Calu3 (cell line): ENCODE results near the gene SLCO2A1. TPM values are rescaled to one million over a fixed set of nuclear protein-coding genes. Genes with fewer than 3 reads are reported as not detected.

Source experiments
- BruUV-seq: library from RNA; stranded (reverse); fragments of 400-500 nt; replicated peaks from 2 replicates; lab custom pipeline; 2021; lab: Mats Ljungman, UMichigan
- CTCF ChIA-PET: fragments of 300-600 bp; sonication (Branson Sonifier 250); formaldehyde crosslinking; loops from one replicate; lab custom pipeline; 2022; ENCODE audit warnings: antibody characterized with exemption; lab: Charles Lee
- DNase-seq: peaks from one replicate; pipeline ENCODE4 v3.0.0; 2022
- H3K27ac Mint-ChIP-seq: one replicate; pipeline ENCODE4 v1.8.0; 2022; ENCODE audit warnings: mixed read lengths; ENCODE audit not compliant: unreplicated experiment
- H3K27me3 Mint-ChIP-seq: one replicate; pipeline ENCODE4 v1.8.0; 2022; ENCODE audit warnings: mixed read lengths; ENCODE audit not compliant: unreplicated experiment
- H3K36me3 Mint-ChIP-seq: one replicate; pipeline ENCODE4 v1.8.0; 2022; ENCODE audit warnings: mild to moderate bottlenecking, moderate library complexity, mixed read lengths; ENCODE audit not compliant: insufficient read depth, unreplicated experiment
- H3K4me1 Mint-ChIP-seq: one replicate; pipeline ENCODE4 v1.8.0; 2022; ENCODE audit warnings: mild to moderate bottlenecking, low read depth, mixed read lengths; ENCODE audit not compliant: unreplicated experiment
- H3K4me3 Mint-ChIP-seq: one replicate; pipeline ENCODE4 v1.8.0; 2022; ENCODE audit warnings: mild to moderate bottlenecking, low read depth, moderate library complexity, mixed read lengths; ENCODE audit not compliant: unreplicated experiment
- H3K9me3 Mint-ChIP-seq: one replicate; pipeline ENCODE4 v1.8.0; 2022; ENCODE audit warnings: low read depth, mixed read lengths; ENCODE audit not compliant: unreplicated experiment
- intact Hi-C: fragments of 100-400 bp; cut with micrococcal nuclease; formaldehyde crosslinking; loops from one replicate; pipeline ENCODE4 v1.10.0; 2022; ENCODE audit not compliant: unreplicated experiment
- total RNA-seq: library from RNA; stranded (reverse); gene quantifications from 2 replicates; pipeline ENCODE4 v1.2.3, GENCODE V29; 2022
- TF ChIP-seq, protein P1 (sequence below): fragments of 200-600 bp; IDR thresholded peaks from one replicate; pipeline ENCODE4 v1.8.0; 2022; ENCODE audit warnings: antibody characterized with exemption; ENCODE audit not compliant: unreplicated experiment

Gene SLCO2A1
- total RNA-seq, 1 experiment from 2014 or later = not detected

DNA sequence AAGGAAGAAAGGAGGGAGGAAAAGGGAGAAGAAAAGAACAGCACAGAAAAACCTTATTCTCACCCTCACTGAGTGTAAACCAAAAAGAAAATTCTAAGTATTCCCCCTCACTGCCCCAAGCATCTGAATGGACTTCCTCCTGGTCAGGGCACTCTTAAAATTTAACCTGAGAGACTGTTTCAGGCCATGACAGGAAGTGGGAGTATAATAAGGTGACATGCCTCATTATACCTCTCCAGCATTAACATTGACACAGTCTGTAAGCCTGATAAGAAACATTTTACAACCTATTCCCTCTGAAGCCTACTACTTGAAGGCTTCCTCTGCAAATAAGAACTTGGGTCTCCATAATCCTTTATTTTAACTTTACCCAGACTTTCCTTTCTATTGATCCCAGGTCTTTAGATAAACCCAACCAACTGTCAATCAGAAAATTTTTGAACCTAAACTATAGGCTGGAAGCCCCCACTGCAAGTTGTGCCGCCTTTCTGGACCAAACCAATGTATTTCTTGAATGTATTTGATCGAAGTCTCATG lies 41.7 kb downstream of the SLCO2A1 start:
- DNase-seq = no peak
- Mint-ChIP-seq H3K4me1 (peaks cover 36% of the 10 kb centered on the region), H3K36me3 (no peaks in the 10 kb centered on the region), H3K27me3 (peaks cover 81% of the 10 kb centered on the region), H3K4me3 (no peak overlapping the region), H3K9me3 (no peaks in the 10 kb centered on the region), H3K27ac (no peak overlapping the region)
- CTCF ChIA-PET = no interaction called here
- BruUV-seq = no TSS peak
- TF ChIP-seq, protein P1, sequence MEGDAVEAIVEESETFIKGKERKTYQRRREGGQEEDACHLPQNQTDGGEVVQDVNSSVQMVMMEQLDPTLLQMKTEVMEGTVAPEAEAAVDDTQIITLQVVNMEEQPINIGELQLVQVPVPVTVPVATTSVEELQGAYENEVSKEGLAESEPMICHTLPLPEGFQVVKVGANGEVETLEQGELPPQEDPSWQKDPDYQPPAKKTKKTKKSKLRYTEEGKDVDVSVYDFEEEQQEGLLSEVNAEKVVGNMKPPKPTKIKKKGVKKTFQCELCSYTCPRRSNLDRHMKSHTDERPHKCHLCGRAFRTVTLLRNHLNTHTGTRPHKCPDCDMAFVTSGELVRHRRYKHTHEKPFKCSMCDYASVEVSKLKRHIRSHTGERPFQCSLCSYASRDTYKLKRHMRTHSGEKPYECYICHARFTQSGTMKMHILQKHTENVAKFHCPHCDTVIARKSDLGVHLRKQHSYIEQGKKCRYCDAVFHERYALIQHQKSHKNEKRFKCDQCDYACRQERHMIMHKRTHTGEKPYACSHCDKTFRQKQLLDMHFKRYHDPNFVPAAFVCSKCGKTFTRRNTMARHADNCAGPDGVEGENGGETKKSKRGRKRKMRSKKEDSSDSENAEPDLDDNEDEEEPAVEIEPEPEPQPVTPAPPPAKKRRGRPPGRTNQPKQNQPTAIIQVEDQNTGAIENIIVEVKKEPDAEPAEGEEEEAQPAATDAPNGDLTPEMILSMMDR = no peak
- intact Hi-C loops = loop anchor here (5.0 kb wide), 1 partner anchor 46 kb away; no protein-coding TSS in a partner anchor

DNA sequence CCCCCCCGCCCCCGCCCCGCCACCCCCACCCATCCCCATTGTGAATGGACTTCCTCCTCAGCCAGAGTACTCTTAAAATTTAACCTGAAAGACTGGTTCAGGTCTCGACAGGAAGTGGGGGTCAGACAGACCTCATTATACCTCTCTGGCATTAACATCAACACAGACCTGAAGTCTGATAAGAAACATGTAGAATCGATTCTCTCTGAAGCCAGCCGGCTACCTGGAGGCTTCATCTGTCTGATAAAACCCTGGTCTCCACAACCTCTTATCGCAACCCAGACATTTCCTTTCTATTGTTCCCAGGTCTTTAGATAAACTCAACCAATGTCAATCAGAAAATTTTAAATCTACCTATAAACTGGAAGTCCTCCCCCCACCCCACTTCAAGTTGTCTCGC lies 42.6 kb downstream of the SLCO2A1 start:
- no peak overlapping the region for H3K27ac Mint-ChIP-seq
- peaks cover 85% of the 10 kb centered on the region for H3K27me3 Mint-ChIP-seq
- no peak overlapping the region for H3K4me3 Mint-ChIP-seq
- H3K4me1 Mint-ChIP-seq = peaks cover 36% of the 10 kb centered on the region
- intact Hi-C loops = loop anchor here (5.0 kb wide), 1 partner anchor 45 kb away; no protein-coding TSS in a partner anchor
- DNase-seq = peak; percentile 29
- H3K36me3 Mint-ChIP-seq = no peaks in the 10 kb centered on the region
- TF ChIP-seq, protein P1 = no peak
- BruUV-seq = no TSS peak
- H3K9me3 Mint-ChIP-seq = no peaks in the 10 kb centered on the region
- CTCF ChIA-PET = no interaction called here

DNA sequence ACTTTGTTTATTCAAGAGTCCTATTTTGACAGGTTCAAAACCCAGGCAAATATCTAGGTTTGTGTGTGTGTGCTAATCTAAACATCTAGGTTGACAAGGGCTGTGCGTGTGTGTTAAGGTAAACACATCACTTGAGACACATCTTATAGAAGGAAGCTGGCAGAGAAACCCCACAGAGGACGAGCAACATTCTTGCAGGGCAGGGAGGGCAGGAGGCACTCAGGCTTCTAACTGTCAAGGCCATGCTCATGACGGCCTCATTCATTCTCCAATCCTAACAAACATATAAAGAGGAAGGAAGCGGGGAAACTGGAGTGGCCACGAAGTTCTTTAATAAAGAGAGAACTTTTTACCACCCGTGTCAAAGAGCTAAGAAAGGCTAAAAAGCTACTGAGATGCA lies 43.4 kb downstream of the SLCO2A1 start:
- DNase-seq = no peak
- intact Hi-C loops = loop anchor here (5.0 kb wide), 1 partner anchor 44 kb away; no protein-coding TSS in a partner anchor
- Mint-ChIP-seq H3K4me1 (peaks cover 36% of the 10 kb centered on the region), H3K36me3 (no peaks in the 10 kb centered on the region), H3K27me3 (peaks cover 93% of the 10 kb centered on the region), H3K9me3 (no peaks in the 10 kb centered on the region), H3K4me3 (no peak overlapping the region), H3K27ac (no peak overlapping the region)
- TF ChIP-seq, protein P1 = no peak
- no TSS peak for BruUV-seq
- CTCF ChIA-PET = no interaction called here

DNA sequence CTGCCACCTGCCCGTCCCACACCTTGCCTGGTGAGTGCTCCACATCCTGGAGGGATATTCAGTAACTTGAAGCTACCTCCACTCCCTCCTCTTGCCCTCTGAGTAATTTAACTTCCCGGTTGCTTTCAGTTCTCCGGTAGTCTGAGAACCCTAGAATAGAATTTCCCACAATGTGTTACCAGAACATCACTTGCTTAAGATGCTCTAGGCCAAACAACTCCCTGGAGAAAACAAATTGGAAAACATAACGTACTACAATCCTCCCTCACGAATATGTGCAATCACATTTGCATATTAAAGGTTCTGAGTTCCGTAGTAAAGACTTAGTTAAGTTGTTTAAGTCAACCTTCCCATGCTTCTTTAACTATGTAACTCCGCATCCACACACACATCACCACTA lies 44.8 kb downstream of the SLCO2A1 start:
- Mint-ChIP-seq H3K27ac (no peak overlapping the region), H3K27me3 (peaks cover 99% of the 10 kb centered on the region), H3K9me3 (no peaks in the 10 kb centered on the region), H3K4me3 (no peak overlapping the region), H3K36me3 (no peaks in the 10 kb centered on the region), H3K4me1 (peaks cover 36% of the 10 kb centered on the region)
- intact Hi-C loops = loop anchor here (5.0 kb wide), 1 partner anchor 43 kb away; no protein-coding TSS in a partner anchor
- TF ChIP-seq, protein P1 = no peak
- DNase-seq = no peak
- no TSS peak for BruUV-seq
- CTCF ChIA-PET = interaction anchor here (2.0 kb wide), 1 partner anchor 10 kb away, joined by 7 read pairs; no protein-coding TSS in a partner anchor
